Measurements from ENCODE around the gene FBXL13.
"Not testable (repeated sequence)": the region's sequence is repeated elsewhere in the genome, so short reads cannot be mapped to it uniquely, and the experiment has no call there.

Gene FBXL13

GRCh38 chr7:103074519-103075336, at the start of gene FBXL13, which contains the start of gene ARMC10:
FBXL13 (minus strand) TSS chr7:103074796.
ARMC10 (plus strand) TSS chr7:103075140; CDS start chr7:103075273, 133 bp downstream.
- peak; percentile 86 for DNase-seq

GRCh38 chr7:103123529-103123928, 48.9 kb upstream of the FBXL13 start:
- DNase-seq = no peak

GRCh38 chr7:103121641-103122040, 47.0 kb upstream of the FBXL13 start:
- no peak for DNase-seq

GRCh38 chr7:103120362-103120761, 45.8 kb upstream of the FBXL13 start:
- no peak for DNase-seq

- no peak for DNase-seq
Measured at GRCh38 chr7:103119791-103120291, 45.2 kb upstream of the FBXL13 start.

- no peak for DNase-seq
Measured at GRCh38 chr7:103117465-103117864, 42.9 kb upstream of the FBXL13 start.

GRCh38 chr7:103116991-103117390, 42.4 kb upstream of the FBXL13 start:
- DNase-seq = no peak

- no peak for DNase-seq
Measured at GRCh38 chr7:103116511-103116910, 41.9 kb upstream of the FBXL13 start.

- DNase-seq = no peak
Measured at GRCh38 chr7:103115771-103116170, 41.2 kb upstream of the FBXL13 start.

GRCh38 chr7:103114576-103115008, 40.0 kb upstream of the FBXL13 start:
- no peak for DNase-seq

- no peak for DNase-seq
Measured at GRCh38 chr7:103113164-103113563, 38.6 kb upstream of the FBXL13 start.

GRCh38 chr7:103106703-103107070, 32.1 kb upstream of the FBXL13 start:
- DNase-seq = not testable (repeated sequence)

GRCh38 chr7:103106005-103106702, 31.6 kb upstream of the FBXL13 start:
- DNase-seq = no peak

GRCh38 chr7:103101543-103101942, 26.9 kb upstream of the FBXL13 start:
- no peak for DNase-seq

GRCh38 chr7:103100348-103100747, 25.8 kb upstream of the FBXL13 start:
- DNase-seq = no peak

GRCh38 chr7:103097041-103097440, 22.4 kb upstream of the FBXL13 start:
- no peak for DNase-seq

GRCh38 chr7:103095558-103095957, 21.0 kb upstream of the FBXL13 start:
- not testable (repeated sequence) for DNase-seq

GRCh38 chr7:103094102-103094501, 19.5 kb upstream of the FBXL13 start:
- DNase-seq = no peak

GRCh38 chr7:103093429-103093828, 18.8 kb upstream of the FBXL13 start:
- no peak for DNase-seq

- DNase-seq = not testable (repeated sequence)
Measured at GRCh38 chr7:103092321-103092720, 17.7 kb upstream of the FBXL13 start.

- DNase-seq = no peak
Measured at GRCh38 chr7:103083210-103083609, 8.6 kb upstream of the FBXL13 start.

GRCh38 chr7:103082497-103082896, 7.9 kb upstream of the FBXL13 start:
- no peak for DNase-seq

- DNase-seq = no peak
Measured at GRCh38 chr7:103080923-103081322, 6.3 kb upstream of the FBXL13 start.

GRCh38 chr7:103079836-103080235, 5.2 kb upstream of the FBXL13 start:
- no peak for DNase-seq
